Stimulated activated CD8-positive, alpha-beta memory T cell treated with anti-CD3 and anti-CD28 coated beads, Interleukin-15, amount 100 ng/mL, for 1 hour (primary cell): Measurements from ENCODE around the gene ATP2C1.

Experiments
- DNase-seq: peaks from one replicate; pipeline ENCODE4 v3.0.0-alpha.2; 2020; ENCODE audit warnings: low read depth

The ATP2C1 gene

GRCh38 chr3:131047582-131047981 lies 153.7 kb downstream of the ATP2C1 start:
- no peak for DNase-seq

- DNase-seq = no peak
These were observed 154.1 kb downstream of the ATP2C1 start for GRCh38 chr3:131048030-131048429.

- DNase-seq = no peak
These were observed 156.1 kb downstream of the ATP2C1 start for GRCh38 chr3:131050001-131050400.

GRCh38 chr3:131053043-131053859 lies 159.4 kb downstream of the ATP2C1 start:
- DNase-seq = no peak
